ENCODE results near the gene CBL. TPM values are rescaled to one million over a fixed set of nuclear protein-coding genes. Genes with fewer than 3 reads are reported as not detected.

CBL gene
- total RNA-seq, 1 donor from 2014 or later = 21.6 TPM

- Histone ChIP-seq H3K9me3 (no peaks in the 10 kb centered on the region), H3K4me3 (peak overlapping the region; percentile 70), H3K4me1 (peaks cover 0 to 14% of the 10 kb centered on the region in 2 donors), H3K27ac (peak overlapping the region; percentile 92 to 96), H3K36me3 (no peaks in the 10 kb centered on the region), H3K27me3 (no peaks in the 10 kb centered on the region)
- intact Hi-C loops (cut with DNase I) = loop anchor here (1.0 to 5.0 kb wide), 3 partner anchors 98 to 118 kb away; partner anchors contain the start of gene C2CD2L
- TF ChIP-seq, protein P1, sequence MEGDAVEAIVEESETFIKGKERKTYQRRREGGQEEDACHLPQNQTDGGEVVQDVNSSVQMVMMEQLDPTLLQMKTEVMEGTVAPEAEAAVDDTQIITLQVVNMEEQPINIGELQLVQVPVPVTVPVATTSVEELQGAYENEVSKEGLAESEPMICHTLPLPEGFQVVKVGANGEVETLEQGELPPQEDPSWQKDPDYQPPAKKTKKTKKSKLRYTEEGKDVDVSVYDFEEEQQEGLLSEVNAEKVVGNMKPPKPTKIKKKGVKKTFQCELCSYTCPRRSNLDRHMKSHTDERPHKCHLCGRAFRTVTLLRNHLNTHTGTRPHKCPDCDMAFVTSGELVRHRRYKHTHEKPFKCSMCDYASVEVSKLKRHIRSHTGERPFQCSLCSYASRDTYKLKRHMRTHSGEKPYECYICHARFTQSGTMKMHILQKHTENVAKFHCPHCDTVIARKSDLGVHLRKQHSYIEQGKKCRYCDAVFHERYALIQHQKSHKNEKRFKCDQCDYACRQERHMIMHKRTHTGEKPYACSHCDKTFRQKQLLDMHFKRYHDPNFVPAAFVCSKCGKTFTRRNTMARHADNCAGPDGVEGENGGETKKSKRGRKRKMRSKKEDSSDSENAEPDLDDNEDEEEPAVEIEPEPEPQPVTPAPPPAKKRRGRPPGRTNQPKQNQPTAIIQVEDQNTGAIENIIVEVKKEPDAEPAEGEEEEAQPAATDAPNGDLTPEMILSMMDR (IDR thresholded peaks at IDR 0.05) = no peak
- peak in 1 of 2 donors; percentile 65 for DNase-seq (ENCODE audit: low spot score in 2 of 2)
Observed at GRCh38 chr11:119205080-119205479, 1.1 kb upstream of the CBL start.

DNA sequence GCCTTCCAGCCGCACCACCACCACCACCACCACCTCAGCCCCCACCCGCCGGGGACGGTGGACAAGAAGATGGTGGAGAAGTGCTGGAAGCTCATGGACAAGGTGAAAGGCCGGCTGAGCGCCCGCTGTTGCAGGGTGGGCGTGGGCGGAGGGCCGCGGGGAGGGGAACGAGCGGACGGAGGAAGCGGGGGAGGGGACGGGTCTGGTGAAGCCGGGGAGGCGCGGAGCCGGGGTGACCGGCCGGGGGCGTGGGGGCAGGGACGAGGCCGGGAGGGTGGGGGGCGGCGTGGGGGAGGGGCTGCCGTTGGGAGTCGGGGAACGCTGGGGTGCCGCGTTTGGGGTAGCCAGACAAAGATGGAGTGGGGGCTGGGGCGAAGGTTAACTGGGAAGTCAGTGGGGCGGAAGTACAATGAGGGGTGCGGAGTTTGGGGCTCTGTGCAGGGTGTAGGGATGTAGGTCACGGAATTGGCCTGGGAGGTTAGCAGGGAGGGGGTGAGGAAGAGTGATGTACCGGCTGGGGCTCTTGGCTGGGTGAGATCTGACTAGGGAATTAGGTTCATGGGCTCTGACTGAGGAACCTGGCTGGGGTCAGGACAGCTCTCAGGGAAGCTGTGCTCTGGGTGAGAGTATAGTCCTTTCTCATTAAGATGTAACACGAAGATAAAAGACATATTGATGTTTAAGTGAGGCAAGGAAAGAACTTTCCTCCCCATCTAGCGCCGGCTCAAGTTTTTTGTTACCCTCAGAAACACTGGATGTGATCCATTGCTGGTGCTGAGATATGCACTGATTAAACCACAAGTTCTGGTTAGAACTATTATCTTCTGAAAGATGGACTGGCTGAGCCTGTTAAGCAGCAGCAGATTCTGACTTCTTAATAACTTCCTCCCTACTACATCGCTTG, 624 bp downstream of the CBL start:
- Histone ChIP-seq H3K4me1 (peaks cover 0 to 14% of the 10 kb centered on the region in 2 donors), H3K27me3 (no peaks in the 10 kb centered on the region), H3K27ac (peak overlapping the region; percentile 92 to 96), H3K9me3 (no peaks in the 10 kb centered on the region), H3K4me3 (peak overlapping the region; percentile 70), H3K36me3 (no peaks in the 10 kb centered on the region)
- TF ChIP-seq, protein P1 (IDR thresholded peaks at IDR 0.05) = no peak
- DNase-seq (ENCODE audit: low spot score in 2 of 2) = peak; percentile 18 to 79
- intact Hi-C loops (cut with DNase I) = loop anchor here (1.0 to 5.0 kb wide), 5 partner anchors 38 to 132 kb away; partner anchors contain the start of genes C2CD2L and NLRX1

GRCh38 chr11:119207415-119207960, 1.3 kb downstream of the CBL start:
- Histone ChIP-seq H3K36me3 (no peaks in the 10 kb centered on the region), H3K4me3 (peak overlapping the region; percentile 70), H3K9me3 (no peaks in the 10 kb centered on the region), H3K4me1 (peaks cover 0 to 14% of the 10 kb centered on the region in 2 donors), H3K27ac (peak overlapping the region; percentile 92 to 96), H3K27me3 (no peaks in the 10 kb centered on the region)
- no peak for DNase-seq (ENCODE audit: low spot score in 2 of 2)
- TF ChIP-seq, protein P1 (IDR thresholded peaks at IDR 0.05) = no peak
- intact Hi-C loops (cut with DNase I) = loop anchor here (2.0 to 5.0 kb wide), 4 partner anchors 39 to 100 kb away; partner anchors contain the start of genes C2CD2L and NLRX1

DNA sequence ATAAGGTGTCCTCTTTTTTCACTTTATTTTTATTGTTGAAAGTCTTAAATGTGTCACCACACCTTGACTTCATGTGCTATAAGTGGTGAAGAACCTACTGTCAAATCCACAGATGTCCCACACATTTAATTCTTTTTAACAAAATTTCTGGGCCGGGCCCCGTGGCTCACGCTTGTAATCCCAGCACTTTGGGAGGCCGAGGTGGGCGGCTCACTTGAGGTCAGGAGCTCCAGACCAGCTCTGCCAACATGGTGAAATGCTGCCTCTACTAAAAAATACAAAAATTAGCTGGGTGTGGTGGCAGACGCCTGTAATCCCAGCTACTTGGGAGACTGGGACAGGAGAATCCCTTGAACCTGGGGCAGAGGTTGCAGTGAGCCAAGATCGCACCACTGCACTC, 3.0 kb downstream of the CBL start:
- Histone ChIP-seq H3K27me3 (no peaks in the 10 kb centered on the region), H3K4me3 (no peak overlapping the region), H3K36me3 (no peaks in the 10 kb centered on the region), H3K27ac (no peak overlapping the region), H3K4me1 (peaks cover 0 to 14% of the 10 kb centered on the region in 2 donors), H3K9me3 (no peaks in the 10 kb centered on the region)
- intact Hi-C loops (cut with DNase I) = loop anchor here (5.0 kb wide), 2 partner anchors 98 to 102 kb away; partner anchors contain the start of gene C2CD2L
- TF ChIP-seq, protein P1 (IDR thresholded peaks at IDR 0.05) = no peak
- no peak for DNase-seq (ENCODE audit: low spot score in 2 of 2)

DNA sequence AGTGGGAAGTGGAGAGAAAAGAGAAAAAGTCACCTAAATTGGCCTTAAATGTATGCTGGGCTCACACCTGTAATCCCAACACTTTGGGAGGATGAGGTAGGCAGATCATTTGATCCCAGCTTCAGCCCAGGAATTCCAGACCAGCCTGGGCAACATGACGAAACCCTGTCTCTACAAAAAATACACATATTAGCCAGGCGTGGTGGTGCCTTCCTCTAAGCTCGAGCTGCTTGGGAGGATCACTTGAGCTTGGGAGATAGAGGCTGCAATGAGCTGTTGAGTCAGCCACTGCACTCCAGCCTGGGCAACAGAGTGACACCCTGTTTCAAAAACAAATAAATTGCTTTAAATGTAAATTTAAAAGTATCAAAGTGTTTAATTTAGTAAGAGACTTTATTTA, 3.9 kb downstream of the CBL start:
- DNase-seq (ENCODE audit: low spot score in 2 of 2) = no peak
- TF ChIP-seq, protein P1 (IDR thresholded peaks at IDR 0.05) = no peak
- Histone ChIP-seq H3K4me3 (no peak overlapping the region), H3K27ac (no peak overlapping the region), H3K9me3 (no peaks in the 10 kb centered on the region), H3K4me1 (peaks cover 0 to 14% of the 10 kb centered on the region in 2 donors), H3K27me3 (no peaks in the 10 kb centered on the region), H3K36me3 (no peaks in the 10 kb centered on the region)
- intact Hi-C loops (cut with DNase I) = no loop called here

All from ascending aorta (tissue), 2 donors.